SK-N-SH treated with all-trans-retinoic acid at 6 μM for 48 hours (cell line): ENCODE measurements around the gene BMP8A.

Experiments
- ARNTL ChIP-seq: fragments of 450-650 bp; formaldehyde crosslinking; IDR thresholded peaks from 2 replicates; pipeline ENCODE4 v1.5.0; 2020; ENCODE audit warnings: low read depth, mild to moderate bottlenecking, moderate library complexity, borderline replicate concordance
- PPARA ChIP-seq: fragments of 250-450 bp; sonication (Bioruptor Pico); IDR thresholded peaks from 2 replicates; pipeline ENCODE4 v1.5.0; 2020; ENCODE audit warnings: mild to moderate bottlenecking, borderline replicate concordance
- TCF4 ChIP-seq: fragments of 250-450 bp; sonication (Bioruptor Pico); IDR thresholded peaks from 2 replicates; pipeline ENCODE4 v1.8.0; 2021; ENCODE audit warnings: mild to moderate bottlenecking, moderate library complexity, borderline replicate concordance
- ZC3H10 ChIP-seq: fragments of 250-450 bp; sonication (Bioruptor Pico); IDR thresholded peaks from 2 replicates; pipeline ENCODE4 v1.5.1; 2021; ENCODE audit warnings: mild to moderate bottlenecking, moderate library complexity
- ZFP3 ChIP-seq: fragments of 250-450 bp; sonication (Bioruptor Pico); IDR thresholded peaks from 2 replicates; pipeline ENCODE4 v1.5.0; 2020; ENCODE audit warnings: mild to moderate bottlenecking, moderate library complexity
- ZFP30 ChIP-seq: fragments of 450-650 bp; formaldehyde crosslinking; IDR thresholded peaks from 2 replicates; pipeline ENCODE4 v1.5.0; 2022; ENCODE audit warnings: mild to moderate bottlenecking, moderate library complexity
- ZNF565 ChIP-seq: fragments of 450-650 bp; formaldehyde crosslinking; conservative IDR thresholded peaks from 2 replicates; pipeline ENCODE4 v1.5.0; 2020; ENCODE audit warnings: low read depth, mild to moderate bottlenecking, moderate library complexity
- TF ChIP-seq, protein P1 (sequence below): fragments of 250-450 bp; sonication (Bioruptor Pico); IDR thresholded peaks from 2 replicates; pipeline ENCODE4 v1.8.0; 2020; ENCODE audit warnings: mild to moderate bottlenecking, moderate library complexity, borderline replicate concordance
- TF ChIP-seq, protein P2 (sequence below): fragments of 250-450 bp; sonication (Bioruptor Pico); IDR thresholded peaks from 2 replicates; pipeline ENCODE4 v1.5.0; 2020; ENCODE audit warnings: mild to moderate bottlenecking, moderate library complexity

DNA sequence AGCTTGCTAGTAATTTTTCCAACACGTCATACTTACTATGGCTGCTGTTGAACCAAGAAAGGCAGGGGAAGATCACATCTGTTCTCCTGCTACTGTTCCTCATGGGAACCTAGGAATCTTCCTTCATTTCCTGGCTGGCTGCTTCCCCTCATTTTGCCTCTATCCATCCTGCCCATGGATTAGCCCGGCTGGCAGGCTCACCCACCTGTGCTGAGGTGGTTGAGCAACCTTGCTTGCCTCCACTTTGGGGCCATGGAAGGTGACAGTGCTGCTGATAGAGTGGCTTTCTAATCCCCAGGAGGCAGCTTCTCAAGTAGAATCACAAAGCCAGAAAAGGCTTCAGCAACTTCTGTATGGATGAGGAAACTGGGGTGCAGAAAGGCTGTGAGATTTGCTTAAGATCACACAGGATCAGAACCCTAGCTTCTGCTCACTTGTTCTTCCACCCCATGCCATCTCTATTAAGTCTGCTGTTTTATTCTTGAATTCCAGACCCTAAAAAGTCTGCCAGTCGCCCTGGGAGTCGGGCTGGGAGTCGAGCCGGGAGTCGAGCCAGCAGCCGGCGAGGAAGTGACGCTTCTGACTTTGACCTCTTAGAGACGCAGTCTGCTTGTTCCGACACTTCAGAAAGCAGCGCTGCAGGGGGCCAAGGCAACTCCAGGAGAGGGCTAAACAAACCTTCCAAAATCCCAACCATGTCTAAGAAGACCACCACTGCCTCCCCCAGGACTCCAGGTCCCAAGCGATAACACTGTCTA lies 6.2 kb upstream of the BMP8A start:
- TF ChIP-seq ZNF565 (CRISPR knock-in tag) (no peak), PPARA (CRISPR knock-in tag) (no peak), ZC3H10 (no peak), ARNTL (CRISPR knock-in tag) (no peak), ZFP3 (CRISPR knock-in tag) (no peak), ZFP30 (CRISPR knock-in tag) (no peak), TCF4 (no peak)
- TF ChIP-seq, protein P1, sequence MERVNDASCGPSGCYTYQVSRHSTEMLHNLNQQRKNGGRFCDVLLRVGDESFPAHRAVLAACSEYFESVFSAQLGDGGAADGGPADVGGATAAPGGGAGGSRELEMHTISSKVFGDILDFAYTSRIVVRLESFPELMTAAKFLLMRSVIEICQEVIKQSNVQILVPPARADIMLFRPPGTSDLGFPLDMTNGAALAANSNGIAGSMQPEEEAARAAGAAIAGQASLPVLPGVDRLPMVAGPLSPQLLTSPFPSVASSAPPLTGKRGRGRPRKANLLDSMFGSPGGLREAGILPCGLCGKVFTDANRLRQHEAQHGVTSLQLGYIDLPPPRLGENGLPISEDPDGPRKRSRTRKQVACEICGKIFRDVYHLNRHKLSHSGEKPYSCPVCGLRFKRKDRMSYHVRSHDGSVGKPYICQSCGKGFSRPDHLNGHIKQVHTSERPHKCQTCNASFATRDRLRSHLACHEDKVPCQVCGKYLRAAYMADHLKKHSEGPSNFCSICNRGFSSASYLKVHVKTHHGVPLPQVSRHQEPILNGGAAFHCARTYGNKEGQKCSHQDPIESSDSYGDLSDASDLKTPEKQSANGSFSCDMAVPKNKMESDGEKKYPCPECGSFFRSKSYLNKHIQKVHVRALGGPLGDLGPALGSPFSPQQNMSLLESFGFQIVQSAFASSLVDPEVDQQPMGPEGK (CRISPR knock-in tag): no peak
- TF ChIP-seq, protein P2, sequence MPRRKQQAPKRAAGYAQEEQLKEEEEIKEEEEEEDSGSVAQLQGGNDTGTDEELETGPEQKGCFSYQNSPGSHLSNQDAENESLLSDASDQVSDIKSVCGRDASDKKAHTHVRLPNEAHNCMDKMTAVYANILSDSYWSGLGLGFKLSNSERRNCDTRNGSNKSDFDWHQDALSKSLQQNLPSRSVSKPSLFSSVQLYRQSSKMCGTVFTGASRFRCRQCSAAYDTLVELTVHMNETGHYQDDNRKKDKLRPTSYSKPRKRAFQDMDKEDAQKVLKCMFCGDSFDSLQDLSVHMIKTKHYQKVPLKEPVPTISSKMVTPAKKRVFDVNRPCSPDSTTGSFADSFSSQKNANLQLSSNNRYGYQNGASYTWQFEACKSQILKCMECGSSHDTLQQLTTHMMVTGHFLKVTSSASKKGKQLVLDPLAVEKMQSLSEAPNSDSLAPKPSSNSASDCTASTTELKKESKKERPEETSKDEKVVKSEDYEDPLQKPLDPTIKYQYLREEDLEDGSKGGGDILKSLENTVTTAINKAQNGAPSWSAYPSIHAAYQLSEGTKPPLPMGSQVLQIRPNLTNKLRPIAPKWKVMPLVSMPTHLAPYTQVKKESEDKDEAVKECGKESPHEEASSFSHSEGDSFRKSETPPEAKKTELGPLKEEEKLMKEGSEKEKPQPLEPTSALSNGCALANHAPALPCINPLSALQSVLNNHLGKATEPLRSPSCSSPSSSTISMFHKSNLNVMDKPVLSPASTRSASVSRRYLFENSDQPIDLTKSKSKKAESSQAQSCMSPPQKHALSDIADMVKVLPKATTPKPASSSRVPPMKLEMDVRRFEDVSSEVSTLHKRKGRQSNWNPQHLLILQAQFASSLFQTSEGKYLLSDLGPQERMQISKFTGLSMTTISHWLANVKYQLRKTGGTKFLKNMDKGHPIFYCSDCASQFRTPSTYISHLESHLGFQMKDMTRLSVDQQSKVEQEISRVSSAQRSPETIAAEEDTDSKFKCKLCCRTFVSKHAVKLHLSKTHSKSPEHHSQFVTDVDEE: no peak
